GM23248 (cell line): ENCODE data around the gene RFTN1. TPM values are rescaled to one million over a fixed set of nuclear protein-coding genes. Genes with fewer than 3 reads are reported as not detected.

ENCODE experiments used
- DNase-seq: peaks from one replicate; pipeline ENCODE4 v3.0.0-alpha.2; 2015
- H2AFZ ChIP-seq: fragments of 200-600 bp; sonication (generic); 2 replicates; pipeline ENCODE4 v1.6.1; 2016; ENCODE audit warnings: antibody characterized with exemption
- H3F3A ChIP-seq: fragments of 200-600 bp; sonication (generic); 2 replicates; pipeline ENCODE4 v1.6.1; 2016; ENCODE audit warnings: mild to moderate bottlenecking, antibody characterized with exemption, mixed run types; ENCODE audit not compliant: insufficient read depth
- H3K27ac ChIP-seq: fragments of 200-600 bp; sonication (generic); 2 replicates; pipeline ENCODE4 v1.5.1; 2016; ENCODE audit warnings: mild to moderate bottlenecking
- H3K27me3 ChIP-seq: fragments of 200-600 bp; sonication (generic); replicated peaks from 2 replicates; pipeline ENCODE4 v1.6.1; 2016; ENCODE audit warnings: mild to moderate bottlenecking; ENCODE audit not compliant: insufficient read depth
- H3K36me3 ChIP-seq: fragments of 200-600 bp; sonication (generic); 2 replicates; pipeline ENCODE4 v1.6.1; 2016; ENCODE audit warnings: low read depth, mild to moderate bottlenecking
- H3K4me1 ChIP-seq: fragments of 200-600 bp; sonication (generic); 2 replicates; pipeline ENCODE4 v1.6.1; 2016; ENCODE audit warnings: mild to moderate bottlenecking; ENCODE audit not compliant: insufficient read depth
- H3K4me2 ChIP-seq: fragments of 200-600 bp; sonication (generic); one replicate; pipeline ENCODE4 v1.6.1; 2016; ENCODE audit warnings: mild to moderate bottlenecking; ENCODE audit not compliant: unreplicated experiment
- H3K4me3 ChIP-seq: fragments of 200-600 bp; sonication (generic); 2 replicates; pipeline ENCODE4 v1.5.1; 2016; ENCODE audit warnings: mild to moderate bottlenecking
- H3K79me2 ChIP-seq: fragments of 200-600 bp; sonication (generic); 2 replicates; pipeline ENCODE4 v1.6.1; 2016; ENCODE audit warnings: mild to moderate bottlenecking; ENCODE audit not compliant: insufficient read depth
- H3K9ac ChIP-seq: fragments of 200-600 bp; sonication (generic); 2 replicates; pipeline ENCODE4 v1.6.1; 2016; ENCODE audit warnings: mild to moderate bottlenecking
- H3K9me2 ChIP-seq: fragments of 200-600 bp; sonication (generic); 2 replicates; pipeline ENCODE4 v1.6.1; 2016; ENCODE audit warnings: mixed run types, mild to moderate bottlenecking, moderate library complexity; ENCODE audit not compliant: insufficient read depth
- H3K9me3 ChIP-seq: fragments of 200-600 bp; sonication (generic); one replicate; pipeline ENCODE4 v1.6.1; 2017; ENCODE audit warnings: low read depth
- H4K20me1 ChIP-seq: fragments of 200-600 bp; sonication (generic); 2 replicates; pipeline ENCODE4 v1.6.0; 2016; ENCODE audit not compliant: insufficient read depth
- EZH2 ChIP-seq: fragments of 200-600 bp; sonication (generic); IDR thresholded peaks from 2 replicates; pipeline ENCODE4 v1.6.1; 2018; ENCODE audit warnings: antibody characterized with exemption, mild to moderate bottlenecking; ENCODE audit not compliant: insufficient read depth, poor library complexity, severe bottlenecking
- EZH2phosphoT487 ChIP-seq: fragments of 200-600 bp; sonication (generic); IDR thresholded peaks from 2 replicates; pipeline ENCODE4 v1.6.1; 2018; ENCODE audit warnings: antibody characterized with exemption, moderate library complexity, mild to moderate bottlenecking, low read depth; ENCODE audit not compliant: insufficient read depth
- WGBS, 2 experiments: methylation state at CpG; one replicate each; pipeline ENCODE4 v1.1.6; 2015 to 2017; ENCODE audit warnings: low lambda C conversion rate in 2 of 2, low coverage in 1 of 2; ENCODE audit errors: missing lambda C conversion rate in 2 of 2; 5-methylcytosine and 5-hydroxymethylcytosine counted together
- in situ Hi-C: fragments of 300-500 bp; cut with MboI; formaldehyde crosslinking; loops from 2 replicates; pipeline ENCODE4 v1.15.0; 2020
- polyA plus RNA-seq: library from polyadenylated mRNA; unstranded; fragments of >200 nt; fragmentation: Nextera tagmentation; extraction: Ambion mirVana; gene quantifications from 2 replicates; pipeline ENCODE4 v1.2.1, GENCODE V29; 2016
- total RNA-seq: library from RNA; depleted of rRNA; stranded (reverse); fragments of >200 nt; shearing (Covaris generic); gene quantifications from 2 replicates; pipeline ENCODE4 v1.2.3, GENCODE V29; 2014

Gene RFTN1
- total and polyA plus RNA-seq, 2 experiments from 2014 or later = 43.1 to 77.7 TPM

DNA sequence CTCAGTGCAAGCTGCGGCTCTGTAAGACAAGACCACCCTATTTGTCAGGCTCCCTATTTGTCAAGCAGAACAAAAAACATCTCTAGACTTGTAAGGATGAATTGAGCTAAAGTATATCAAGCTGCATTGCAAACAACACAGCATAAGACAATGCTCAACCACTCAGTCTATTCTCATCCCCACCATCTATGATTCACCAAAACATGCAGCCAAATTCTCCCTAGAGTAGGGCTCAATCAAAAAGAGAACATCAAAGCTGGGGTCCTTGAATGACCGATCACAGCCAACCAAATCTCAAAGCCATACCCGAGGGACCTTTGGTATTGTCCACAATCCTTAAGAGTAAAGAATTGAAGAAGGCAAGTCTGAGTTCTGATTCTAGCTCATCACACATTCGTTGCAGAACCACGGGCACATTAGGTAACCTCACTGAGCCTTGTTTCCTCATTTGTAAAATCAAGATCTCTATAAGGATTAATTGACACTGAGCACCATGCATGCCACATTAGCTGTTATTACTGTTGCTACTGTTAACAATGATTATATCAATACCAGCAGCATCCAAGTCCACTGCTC, 31.2 kb downstream of the RFTN1 start:
- Histone ChIP-seq H3K4me2 (no peak overlapping the region), H2AFZ (no peak overlapping the region), H3K9me2 (no peaks in the 10 kb centered on the region), H3K79me2 (peaks cover 81% of the 10 kb centered on the region), H3K4me3 (no peak overlapping the region), H3K36me3 (0 out of 2 replicates have a peak, but pooled peaks cover 5% of the 10 kb centered on the region), H3F3A (peaks cover 60% of the 10 kb centered on the region), H3K4me1 (peaks cover 82% of the 10 kb centered on the region), H3K27ac (no peak overlapping the region), H4K20me1 (no peaks in the 10 kb centered on the region), H3K9ac (no peak overlapping the region), H3K9me3 (no peaks in the 10 kb centered on the region), H3K27me3 (no peaks in the 10 kb centered on the region)
- in situ Hi-C loops = no loop called here
- TF ChIP-seq EZH2 (no peak), EZH2phosphoT487 (no peak)
- no peak for DNase-seq
- 96 to 98% methylated on average over 5 of the region's 5 CpGs for WGBS, 2 experiments

DNA sequence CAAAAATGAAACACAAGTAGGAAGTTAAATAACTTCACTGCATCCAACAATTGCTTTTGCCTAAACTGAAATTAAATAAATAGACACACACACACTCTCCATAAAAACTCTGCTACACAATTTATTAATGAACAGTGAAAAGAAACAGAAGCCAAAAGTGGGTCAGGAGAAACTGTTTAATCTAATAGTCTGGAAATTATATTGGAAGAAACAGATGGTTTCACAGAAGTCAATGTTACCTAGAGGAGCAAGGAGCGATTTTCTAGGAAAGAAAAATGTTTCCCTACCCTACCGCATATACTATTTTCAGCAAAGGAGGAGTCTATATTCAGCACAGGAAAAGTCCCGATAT, 32.0 kb downstream of the RFTN1 start:
- H3K79me2 ChIP-seq = peaks cover 73% of the 10 kb centered on the region

DNA sequence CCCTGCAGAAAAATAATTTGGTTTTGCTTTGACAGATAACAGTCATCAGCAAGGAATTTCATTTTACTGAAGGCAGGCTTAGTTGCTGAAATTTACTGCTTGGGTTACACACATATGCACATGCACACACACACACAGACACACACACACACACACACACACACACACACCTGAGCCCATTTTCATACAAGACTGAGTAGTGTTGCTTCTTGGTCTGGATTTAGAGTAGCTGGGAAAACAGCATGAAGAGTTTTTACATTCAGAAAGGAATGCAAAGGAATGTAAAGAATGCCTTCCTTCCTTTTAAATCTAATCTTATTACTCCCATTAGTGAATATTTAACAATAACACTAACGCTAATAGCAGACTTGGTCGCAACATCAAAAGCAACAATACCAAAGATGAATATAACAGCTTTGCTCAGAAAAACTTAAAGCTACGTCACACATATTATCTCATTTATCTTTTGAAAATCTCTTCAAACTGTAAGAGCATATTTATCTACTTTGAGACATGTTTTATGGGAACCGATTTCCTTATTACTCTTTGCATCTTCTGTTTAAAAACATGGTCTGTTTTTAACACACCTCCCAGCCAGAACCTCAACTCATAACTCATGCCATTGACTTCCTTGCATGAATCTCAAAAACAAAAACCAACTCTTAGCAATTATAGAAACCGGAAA, 32.5 kb downstream of the RFTN1 start:
- no peak overlapping the region for H3K27ac ChIP-seq
- TF ChIP-seq EZH2 = no peak
- TF ChIP-seq EZH2phosphoT487 = no peak
- H4K20me1 ChIP-seq = no peaks in the 10 kb centered on the region
- peaks cover 73% of the 10 kb centered on the region for H3K79me2 ChIP-seq
- 59 to 62% methylated on average over 5 of the region's 5 CpGs for WGBS, 2 experiments
- H3K9me3 ChIP-seq = no peaks in the 10 kb centered on the region
- in situ Hi-C loops = no loop called here
- H3K27me3 ChIP-seq = no peaks in the 10 kb centered on the region
- no peak overlapping the region for H3K9ac ChIP-seq
- no peak overlapping the region for H2AFZ ChIP-seq
- H3K9me2 ChIP-seq = no peaks in the 10 kb centered on the region
- peak; percentile 58 for DNase-seq
- H3F3A ChIP-seq = peaks cover 70% of the 10 kb centered on the region
- H3K36me3 ChIP-seq = 0 out of 2 replicates have a peak, but pooled peaks cover 5% of the 10 kb centered on the region
- peaks cover 92% of the 10 kb centered on the region for H3K4me1 ChIP-seq
- H3K4me2 ChIP-seq = peak overlapping the region; percentile 45
- H3K4me3 ChIP-seq = no peak overlapping the region

More for the DNA sequence above, 32.0 kb downstream of the RFTN1 start:
- DNase-seq = no peak
- no peak overlapping the region for H3K27ac ChIP-seq
- in situ Hi-C loops = no loop called here
- no peak for TF ChIP-seq EZH2
- TF ChIP-seq EZH2phosphoT487 = no peak
- H3K9ac ChIP-seq = no peak overlapping the region
- no peaks in the 10 kb centered on the region for H3K27me3 ChIP-seq
- no peaks in the 10 kb centered on the region for H4K20me1 ChIP-seq
- peaks cover 89% of the 10 kb centered on the region for H3K4me1 ChIP-seq
- no peaks in the 10 kb centered on the region for H3K9me2 ChIP-seq
- H3K4me2 ChIP-seq = peak overlapping the region; percentile 45
- WGBS, 2 experiments = 97 to 98% methylated on average over 3 of the region's 3 CpGs
- no peak overlapping the region for H3K4me3 ChIP-seq
- H3F3A ChIP-seq = peaks cover 66% of the 10 kb centered on the region
- no peaks in the 10 kb centered on the region for H3K9me3 ChIP-seq
- H3K36me3 ChIP-seq = 0 out of 2 replicates have a peak, but pooled peaks cover 5% of the 10 kb centered on the region
- no peak overlapping the region for H2AFZ ChIP-seq

DNA sequence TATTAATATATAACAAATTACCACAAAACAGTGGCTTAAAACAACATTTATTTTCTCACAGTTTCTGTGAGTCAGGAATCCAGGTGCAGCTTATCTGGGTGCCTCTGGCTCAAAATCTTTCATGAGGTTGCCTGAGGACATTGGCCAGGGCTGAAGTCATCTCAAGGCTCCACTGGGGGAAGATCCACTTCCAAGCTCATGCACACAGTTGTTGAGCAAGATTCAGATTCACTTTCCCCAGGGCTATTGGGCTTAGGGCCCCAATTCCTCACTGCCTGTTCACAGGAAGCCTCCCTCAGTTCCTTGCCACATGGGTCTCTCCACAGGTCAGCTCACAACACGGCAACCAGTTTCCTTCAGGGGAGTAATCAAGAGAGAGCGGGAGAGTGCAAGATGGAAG, 35.0 kb downstream of the RFTN1 start:
- Histone ChIP-seq H4K20me1 (no peaks in the 10 kb centered on the region), H3K4me2 (no peak overlapping the region), H3F3A (peaks cover 67% of the 10 kb centered on the region), H3K9me3 (no peaks in the 10 kb centered on the region), H3K79me2 (peaks cover 65% of the 10 kb centered on the region), H3K4me3 (no peak overlapping the region), H3K4me1 (peaks cover 90% of the 10 kb centered on the region), H3K9me2 (no peaks in the 10 kb centered on the region), H3K27ac (peak overlapping the region; percentile 25), H3K36me3 (0 out of 2 replicates have a peak, but pooled peaks cover 5% of the 10 kb centered on the region), H3K27me3 (no peaks in the 10 kb centered on the region), H3K9ac (no peak overlapping the region), H2AFZ (no peak overlapping the region)
- DNase-seq = peak; percentile 81
- in situ Hi-C loops = no loop called here
- 78 to 82% methylated on average over 2 of the region's 2 CpGs for WGBS, 2 experiments
- no peak for TF ChIP-seq EZH2phosphoT487
- no peak for TF ChIP-seq EZH2
